ENCODE data around the gene DNM3.

Gene DNM3

DNA sequence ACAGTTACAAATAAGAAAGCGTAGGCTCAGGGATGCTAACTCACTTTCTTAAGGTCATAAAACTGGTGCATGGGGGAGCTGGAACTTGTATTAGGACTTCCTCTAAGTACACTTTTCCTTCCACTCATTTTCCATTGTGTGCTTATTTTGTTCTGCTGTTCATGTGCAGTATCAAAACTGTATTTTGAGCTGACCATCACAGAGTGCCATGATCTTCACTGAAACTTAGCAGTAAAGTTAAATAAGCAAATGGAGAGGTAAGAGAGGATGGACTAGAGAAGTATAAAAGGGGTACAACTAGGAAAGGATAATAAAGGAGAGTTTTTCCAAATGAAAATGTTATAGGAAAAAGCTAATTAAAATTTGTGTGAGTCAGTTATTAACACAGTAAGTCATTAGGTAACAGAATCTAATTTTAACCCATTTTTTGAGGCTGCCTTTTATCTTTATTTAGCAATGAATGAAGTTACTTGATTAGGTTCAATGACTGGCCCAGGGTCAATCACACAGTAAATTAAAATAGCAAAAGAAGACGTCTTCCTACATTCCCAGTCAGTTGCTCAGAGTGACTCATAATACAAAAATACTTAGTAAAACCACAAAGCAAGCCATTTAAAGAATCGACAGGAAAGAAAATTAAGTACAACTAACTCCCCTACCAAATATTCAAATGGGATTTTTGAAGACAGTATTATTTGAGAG lies 413.4 kb downstream of the DNM3 start:
- DNase-seq: no peak

DNA sequence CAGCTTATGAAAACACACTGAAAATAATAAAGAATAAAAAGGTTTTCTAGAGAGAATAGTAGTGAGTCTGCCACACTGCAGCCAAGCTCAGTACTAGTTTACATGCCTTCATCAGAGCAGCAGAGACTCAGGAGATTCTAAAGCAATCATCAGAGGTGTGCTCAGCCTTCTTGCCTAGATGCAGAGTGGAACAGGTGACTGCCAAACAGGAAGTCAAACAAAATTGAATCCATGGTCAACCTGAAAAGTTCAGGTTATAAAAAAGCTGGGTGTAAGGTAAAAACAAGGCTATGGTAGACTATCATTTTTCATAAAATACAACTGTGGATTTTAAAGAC lies 413.9 kb downstream of the DNM3 start:
- DNase-seq: no peak

DNA sequence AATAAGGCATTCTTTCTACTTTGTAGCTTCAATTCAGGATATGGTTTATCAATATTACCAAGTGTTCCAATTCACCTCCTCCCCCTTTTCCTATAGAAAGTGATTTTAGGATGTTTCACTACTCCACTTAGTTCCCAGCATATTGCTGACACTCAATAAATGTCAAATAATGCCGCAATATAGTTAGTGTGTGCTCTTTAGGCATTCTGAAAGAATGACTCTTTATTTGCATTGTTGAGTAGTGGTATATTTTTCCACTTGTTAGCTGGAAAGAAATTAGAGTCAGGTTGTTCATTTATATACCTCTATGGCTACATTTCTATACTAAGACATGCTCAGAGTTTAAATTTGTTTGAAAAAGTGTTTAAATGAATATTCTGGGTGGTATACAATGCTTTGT lies 424.6 kb downstream of the DNM3 start:
- DNase-seq: no peak

DNA sequence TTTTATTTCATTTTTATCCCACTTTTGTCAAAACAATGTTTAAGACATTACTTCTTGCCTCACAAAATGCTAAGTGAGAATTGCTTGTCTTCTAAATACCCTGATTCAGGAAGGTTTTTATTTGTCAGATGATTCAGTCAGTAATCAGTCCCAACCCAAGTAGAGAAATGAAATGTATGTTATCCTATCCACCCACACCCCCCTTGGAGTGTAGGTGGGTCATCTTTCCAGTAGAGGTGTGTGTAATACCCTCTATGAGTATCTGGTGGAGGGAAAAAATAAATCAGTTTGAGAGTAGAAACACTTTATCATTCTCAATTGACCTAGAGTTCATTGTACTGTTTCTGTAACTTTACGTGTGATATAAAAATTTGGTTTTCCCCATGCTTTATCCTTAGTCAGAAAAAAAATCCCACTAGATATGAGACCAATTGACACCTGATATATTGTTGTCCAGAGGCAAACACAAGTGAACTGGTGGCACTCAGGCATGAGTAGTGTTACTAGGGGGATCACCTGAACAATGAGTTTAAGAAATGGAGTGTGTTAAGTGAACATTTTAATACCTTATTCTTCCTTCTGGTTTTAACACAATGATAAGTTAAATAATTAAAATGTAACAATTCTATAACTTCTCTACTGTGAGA lies 425.4 kb downstream of the DNM3 start:
- DNase-seq: no peak

DNA sequence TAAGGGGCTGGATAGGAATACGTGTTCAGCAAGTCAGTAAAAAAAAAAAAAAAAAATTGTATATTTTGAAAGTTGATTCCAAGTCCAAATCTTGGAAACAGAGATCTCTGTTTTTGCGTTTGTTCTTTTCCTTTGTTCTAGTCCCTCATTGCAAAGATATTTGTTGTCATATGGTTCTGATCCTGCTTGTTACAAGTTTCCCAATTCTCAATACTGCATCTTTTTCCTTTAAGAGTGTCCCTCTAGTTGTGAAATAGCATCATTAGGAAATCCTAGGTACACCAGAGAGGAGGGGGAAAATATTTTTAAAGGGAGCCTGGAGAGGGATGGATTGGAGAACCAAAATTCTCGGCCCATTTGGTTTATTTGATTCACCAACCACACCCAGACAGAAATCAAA lies 426.9 kb downstream of the DNM3 start:
- no peak for DNase-seq

DNA sequence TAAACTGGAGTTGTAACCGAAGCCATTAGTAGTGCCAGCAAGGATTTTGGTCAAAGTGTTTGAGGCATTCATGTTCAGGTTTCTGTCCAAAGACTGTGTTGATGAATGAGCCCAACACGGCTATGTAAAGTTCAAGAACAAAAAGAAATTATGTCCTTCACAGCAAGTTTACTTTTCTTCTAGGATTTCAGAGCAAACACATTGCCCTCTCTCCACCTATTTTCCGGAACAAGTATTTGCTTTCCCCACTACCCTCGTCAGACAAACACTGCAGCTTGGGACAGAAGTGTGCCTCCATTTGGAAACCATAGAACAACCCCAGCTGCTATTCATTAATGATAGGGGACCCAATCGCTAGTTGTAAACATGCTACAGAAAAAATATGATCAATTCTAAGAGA lies 427.8 kb downstream of the DNM3 start:
- DNase-seq: no peak

DNA sequence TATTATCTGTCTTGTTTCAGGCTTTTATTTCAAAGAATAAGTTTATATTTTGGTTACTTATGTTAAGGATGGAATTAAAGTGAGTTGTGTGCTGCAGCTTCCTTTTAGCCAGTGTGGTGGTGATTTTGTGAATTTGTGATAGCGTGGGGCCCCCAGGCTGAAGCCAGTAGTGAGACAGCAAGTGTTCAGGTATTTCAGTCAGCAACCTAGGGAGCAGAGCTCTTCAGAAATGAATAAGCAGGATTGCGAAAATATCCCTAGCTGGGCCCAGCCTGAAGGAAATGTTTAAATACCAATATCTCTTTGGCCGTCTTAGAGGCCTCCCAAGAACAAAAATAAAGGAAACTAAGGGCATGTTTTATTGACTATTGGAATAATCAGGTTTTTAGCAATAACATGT lies 428.3 kb downstream of the DNM3 start:
- no peak for DNase-seq

DNA sequence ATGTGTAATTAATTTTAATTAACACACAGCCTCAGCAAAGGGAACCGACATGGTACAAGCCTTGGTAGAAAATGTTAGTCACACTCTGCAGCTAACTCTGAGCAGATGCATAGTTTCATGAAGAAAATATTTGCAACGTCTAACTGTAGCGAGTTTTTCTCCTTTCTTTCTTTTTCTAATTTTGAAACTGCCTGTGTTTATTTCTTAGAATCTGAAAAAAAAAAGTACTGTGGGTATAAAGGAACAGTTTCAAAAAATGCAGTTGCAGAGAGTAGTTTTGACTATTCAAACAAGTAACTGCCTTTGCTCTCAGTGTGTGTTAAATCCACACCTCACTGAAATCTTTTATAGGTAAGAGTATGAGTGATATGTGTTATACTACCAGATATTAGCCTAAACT lies 429.3 kb downstream of the DNM3 start:
- no peak for DNase-seq

DNA sequence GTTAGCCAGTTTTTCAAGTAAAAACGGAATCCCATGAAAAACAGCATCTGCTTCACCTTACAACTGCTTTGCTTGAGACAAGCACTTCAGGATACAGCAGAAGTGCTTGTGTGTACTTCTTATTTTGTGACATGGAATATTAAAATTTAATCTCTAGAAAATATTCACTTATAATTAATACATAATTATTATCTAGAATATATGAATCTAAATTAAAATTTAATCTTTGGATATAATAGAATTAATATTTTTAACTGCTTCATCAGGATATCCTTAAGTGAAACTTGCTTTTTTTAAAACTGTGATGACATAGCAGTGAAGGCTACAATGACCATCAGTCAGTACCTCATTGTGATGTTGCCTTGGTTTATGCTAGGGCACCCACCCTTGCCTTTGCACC lies 430.8 kb downstream of the DNM3 start:
- no peak for DNase-seq

DNA sequence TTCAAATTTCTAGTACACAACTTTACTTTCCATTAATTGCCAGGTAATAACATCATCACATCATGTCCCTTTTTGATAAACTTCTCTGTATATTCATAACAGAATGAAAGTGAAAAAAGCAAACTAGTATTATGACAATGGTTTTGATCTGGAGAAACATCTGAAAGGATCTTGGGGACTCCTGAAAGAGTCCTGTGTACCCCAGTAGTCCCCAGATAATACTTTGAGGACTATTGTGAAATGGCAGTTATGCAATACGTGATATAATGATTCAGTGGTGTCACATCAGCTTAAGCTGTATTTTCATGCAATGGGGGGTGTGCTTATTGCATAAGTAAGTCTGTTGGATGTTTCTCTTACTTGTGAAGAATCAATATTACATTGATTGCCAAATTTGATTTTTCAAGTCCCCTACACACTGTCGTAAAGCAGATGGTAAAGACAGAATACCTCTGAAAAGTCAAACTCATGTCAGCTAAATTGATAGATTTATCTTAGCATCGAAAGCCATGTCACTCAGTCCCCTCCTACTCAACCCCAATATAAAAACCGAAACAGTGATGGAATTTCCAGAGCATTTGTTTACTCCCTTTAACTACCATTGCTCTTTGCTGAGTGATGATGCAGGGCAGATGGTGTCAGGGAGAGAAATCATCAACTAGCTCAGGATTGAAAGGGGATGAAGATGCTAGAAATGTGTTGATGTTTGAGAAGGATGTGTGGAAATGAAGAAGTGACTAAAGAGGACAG lies 432.5 kb downstream of the DNM3 start:
- no peak for DNase-seq

DNA sequence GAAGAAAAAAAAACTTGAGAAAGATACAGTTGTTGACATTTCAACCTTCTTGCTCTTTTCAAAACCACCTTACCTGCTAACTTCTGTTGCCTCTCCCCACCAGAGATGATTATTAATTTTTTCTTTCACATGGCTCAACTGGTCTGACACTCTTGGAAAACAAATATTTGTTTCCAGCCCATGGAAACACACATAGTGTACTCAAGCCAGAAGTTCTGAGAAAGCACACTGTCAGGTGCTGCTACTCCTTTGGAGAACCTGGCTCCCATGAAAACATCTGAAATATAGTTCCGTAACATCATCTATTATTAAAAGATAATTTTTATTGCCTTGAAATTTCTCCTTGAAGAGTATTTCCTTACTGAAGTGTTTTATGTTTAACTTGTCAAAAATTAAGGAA lies 434.2 kb downstream of the DNM3 start:
- DNase-seq: no peak

DNA sequence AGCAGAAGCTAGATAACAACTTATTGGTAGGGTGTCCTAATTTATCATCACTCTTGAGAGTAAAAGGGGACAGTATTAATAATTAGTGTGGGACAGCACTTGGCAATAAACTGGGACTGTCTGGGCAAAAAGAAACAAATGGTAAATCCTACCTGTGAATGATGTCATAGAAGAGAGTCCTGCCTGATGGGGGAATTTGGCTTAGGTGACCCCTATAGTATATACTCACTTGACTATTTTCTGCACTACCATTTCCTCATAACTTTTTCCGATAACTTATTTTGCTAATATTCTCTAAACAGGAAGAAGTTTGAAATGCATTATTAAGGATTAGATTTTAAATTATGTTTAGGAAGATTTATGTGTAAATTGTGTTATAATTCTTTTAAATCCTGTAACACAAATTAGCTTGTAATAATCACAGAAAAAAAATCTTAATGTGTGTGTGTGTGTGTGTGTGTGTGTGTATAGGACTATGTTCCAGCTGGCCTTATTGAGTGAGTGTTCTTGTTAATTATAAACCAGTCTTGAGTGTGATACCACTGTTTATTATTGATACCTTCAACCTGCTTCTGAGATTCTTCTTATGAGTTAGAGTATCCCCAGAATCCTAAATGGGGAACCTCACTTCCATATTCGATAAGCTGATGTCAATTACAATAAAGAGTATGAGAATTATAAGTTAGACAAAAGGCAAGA lies 435.0 kb downstream of the DNM3 start:
- no peak for DNase-seq

DNA sequence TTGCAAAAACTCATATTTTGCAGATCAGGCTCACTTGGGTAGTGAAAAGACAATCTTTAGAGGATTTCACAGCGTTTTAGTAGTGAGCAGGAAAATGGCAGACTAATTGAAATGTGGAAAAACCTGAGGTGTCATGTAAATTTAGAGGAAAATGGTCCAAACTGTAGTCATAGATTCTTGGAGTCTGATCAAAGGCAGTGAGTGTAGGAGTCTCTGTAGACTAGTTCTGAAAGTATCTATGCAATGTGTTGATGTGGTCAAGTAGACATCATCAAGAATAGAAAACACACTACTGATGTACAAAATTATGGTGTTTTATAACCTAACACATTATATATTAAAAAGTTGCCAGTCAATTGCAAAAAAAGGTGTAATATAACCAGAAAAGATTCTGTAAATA lies 436.0 kb downstream of the DNM3 start:
- no peak for DNase-seq

DNA sequence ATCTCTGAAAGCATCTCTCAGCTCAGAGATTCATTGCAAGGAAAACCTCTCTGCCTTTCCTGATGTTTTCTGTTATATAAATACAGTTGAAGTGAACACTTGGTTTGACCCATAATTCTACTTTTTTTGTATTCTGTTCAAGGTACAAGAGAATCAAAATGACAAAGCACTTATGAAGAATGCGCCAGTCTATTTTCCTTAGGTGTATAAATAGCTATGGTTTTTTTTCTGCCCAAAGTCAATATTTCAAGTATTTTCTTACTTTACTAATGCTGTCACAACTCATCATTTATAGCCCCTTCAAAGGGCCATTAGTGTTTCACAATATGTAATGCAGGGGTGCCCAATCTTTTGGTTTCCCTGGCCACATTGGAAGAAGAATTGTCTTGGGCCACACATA lies 436.7 kb downstream of the DNM3 start:
- DNase-seq: no peak

DNA sequence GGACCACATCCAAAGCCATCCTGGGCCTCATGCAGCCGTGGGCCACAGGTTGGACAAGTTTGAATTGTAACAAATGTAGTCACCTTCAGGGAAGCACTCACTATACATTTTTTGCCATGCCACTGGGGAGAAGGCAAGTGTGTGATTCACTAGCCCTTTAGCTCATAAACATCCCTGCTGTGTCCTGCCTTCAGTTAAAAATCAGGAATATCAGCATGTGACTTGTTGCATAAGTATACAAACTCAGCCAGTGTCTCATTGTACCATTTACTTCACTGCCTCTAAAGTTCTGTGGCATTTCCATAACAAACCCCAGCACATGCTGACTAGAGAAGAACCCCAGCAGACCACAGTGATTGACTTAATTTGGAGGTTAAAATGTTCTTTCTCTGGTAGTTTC lies 437.2 kb downstream of the DNM3 start:
- DNase-seq: no peak

DNA sequence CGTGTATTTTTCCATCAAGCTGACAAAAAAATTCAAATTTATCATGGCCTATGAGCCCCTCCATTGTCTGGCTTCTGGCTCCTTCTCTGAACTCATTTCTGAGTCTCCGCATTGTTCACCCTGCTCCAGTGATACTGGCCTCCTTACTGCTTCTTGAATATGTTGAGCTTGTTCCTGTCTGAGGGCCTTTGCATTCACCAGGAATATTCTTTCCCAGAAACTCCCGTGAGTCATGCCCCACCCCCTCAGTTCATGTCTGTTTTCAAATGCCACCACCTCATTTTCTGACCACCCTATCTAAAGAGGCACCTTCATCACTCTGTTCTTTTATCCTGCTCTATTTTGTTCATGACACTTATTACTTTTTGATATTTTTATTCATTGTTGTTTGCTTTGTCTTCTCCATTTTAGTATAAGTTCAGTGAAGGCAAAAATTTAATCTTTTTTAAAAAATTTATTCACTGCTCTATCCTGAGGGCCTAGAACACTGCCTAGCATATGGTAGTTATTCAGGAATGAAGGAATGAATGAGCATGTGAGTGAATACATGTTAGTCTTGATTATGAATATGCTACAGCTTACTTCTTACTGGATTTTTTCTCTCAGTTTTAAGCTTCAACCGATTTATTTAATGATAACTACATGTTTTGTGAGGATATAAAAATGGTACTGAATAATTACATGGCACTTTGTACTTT lies 438.8 kb downstream of the DNM3 start:
- DNase-seq: no peak

DNA sequence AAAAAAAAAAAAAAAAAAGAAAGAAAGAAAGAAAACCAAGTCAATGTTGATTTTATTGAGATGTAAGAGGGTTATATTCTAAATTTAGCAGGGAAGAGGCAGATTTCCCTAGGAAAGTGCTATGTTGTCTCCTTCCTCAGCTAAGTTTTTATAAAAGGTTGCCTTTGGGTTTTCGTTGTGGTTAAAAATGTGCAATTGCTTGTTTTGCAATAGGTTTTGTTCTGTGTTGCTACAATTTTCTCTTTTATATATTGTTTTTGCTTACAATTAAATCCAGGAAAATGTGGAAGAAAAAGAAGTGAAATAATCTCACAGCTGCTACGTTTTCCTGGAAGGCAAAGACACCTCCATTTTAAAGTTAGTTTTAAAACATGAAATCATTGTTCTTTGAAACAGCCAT lies 442.5 kb downstream of the DNM3 start:
- DNase-seq: no peak

DNA sequence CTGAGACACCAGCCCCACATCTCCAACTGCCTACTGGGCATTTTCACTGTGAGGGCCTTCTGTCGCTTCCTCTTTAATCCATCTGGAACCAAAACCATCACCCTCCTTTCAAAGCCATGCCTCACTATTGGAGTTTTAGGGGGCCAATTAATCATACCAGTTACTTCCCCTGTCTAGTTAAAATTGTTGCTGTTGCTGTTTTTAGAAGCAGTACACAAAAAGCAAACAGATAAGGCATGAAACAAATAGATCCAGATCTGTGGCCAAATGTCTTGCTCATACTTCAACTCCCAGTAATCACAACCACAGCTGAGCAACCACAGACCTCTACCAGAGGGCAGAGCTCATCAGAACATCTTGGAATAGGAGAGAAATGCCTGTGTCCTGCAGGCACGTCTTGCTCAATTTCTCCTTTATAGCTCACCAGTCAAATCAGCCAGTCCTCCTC lies 445.4 kb downstream of the DNM3 start:
- DNase-seq: no peak

DNA sequence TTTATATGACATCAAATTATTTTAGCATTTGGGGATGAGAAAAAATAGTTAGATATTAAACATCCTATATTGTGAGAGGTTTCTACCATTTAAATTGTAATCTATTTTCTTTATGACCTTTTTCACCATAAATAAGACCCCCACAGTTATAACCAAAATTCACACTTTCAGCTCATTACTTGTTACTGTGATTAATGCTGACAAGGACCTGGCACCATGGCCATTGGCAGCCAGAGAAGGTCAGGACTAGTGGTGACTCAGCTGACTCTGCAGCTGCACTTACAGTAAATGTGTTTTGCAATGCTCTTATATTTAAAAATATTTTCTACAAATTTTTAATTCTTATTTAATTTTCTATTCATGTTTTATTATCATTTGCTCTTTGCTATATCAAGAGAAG lies 445.9 kb downstream of the DNM3 start:
- DNase-seq: no peak

DNA sequence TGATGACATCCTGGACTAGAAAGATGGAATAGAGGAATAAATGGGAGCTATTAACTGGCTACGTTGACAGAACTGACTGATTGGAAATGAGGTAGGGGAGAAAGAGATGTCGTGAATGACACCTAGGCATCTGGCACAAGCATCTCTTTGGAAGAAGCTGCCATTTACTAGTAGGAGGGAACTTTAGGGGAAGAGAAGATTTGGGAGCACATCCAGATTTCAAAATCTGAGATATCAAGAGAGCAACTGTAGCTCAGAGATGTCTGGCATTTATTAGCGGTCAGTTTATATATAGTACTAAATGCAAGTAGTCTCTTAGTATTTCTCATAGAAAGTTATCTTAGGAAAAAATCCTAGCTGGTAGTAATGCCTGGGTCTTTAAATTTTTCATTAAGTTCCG lies 447.3 kb downstream of the DNM3 start:
- no peak for DNase-seq

DNA sequence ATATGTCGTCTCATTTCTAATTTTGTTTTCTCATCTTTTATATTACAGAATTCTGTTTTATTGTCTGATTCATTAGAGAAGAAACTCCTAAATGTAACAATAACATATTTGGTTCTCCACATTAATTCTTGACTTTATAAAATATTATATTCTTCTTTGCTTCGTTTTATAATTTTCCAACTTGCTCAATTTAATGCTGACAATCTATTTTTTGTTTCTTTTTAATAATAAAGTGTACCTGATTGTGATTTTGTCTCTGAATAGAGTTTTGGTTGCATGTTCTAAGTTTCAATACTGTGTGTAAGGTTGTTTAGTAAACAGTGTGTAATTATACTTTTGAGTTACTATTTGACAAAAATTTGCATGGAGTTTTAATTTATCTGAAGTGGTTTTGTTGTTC lies 448.1 kb downstream of the DNM3 start:
- DNase-seq: no peak

DNA sequence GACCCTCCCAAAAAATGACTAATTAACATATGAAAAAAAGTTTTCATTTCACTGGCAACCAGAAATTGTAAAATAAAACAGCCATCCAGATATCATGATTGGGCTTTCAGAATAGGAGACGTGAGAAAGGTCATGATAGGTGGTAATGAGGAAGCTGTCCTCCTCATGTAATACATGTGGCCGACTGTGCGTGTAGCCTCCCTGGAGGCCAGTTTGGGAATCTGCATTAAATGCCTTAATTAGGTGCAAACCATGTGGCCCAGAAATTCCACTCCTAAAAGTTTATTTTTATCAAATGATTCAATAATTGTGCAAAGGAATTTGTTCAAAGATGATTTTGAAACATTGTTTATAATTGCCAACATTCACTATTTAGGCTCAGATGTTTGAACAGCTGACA lies 451.5 kb downstream of the DNM3 start:
- DNase-seq: no peak

DNA sequence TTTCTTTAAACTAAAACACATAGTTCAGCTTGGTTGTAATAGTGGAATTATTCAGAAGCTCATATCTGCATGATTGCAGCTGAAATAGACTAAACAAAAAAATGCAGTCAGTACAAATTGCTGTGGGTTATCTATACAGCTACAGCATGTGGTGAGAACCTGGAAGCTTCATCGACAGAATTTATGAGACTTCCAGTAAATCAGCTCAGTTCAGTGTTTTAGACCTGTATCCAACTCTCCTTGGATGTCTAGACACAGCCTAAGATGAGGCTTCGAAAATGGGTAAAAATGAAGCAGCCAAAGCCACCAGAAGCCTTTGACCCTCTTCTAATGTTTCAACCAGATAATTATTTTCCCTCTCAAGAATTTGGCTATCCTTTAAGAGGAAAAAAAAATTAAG lies 452.1 kb downstream of the DNM3 start:
- DNase-seq: no peak
